GM18870 (cell line): ENCODE measurements around the gene DEGS2.

ENCODE experiments used
- ATAC-seq: cut with Tn5 transposase; IDR thresholded peaks from one replicate; pipeline ENCODE4 v1.9.1; 2021; ENCODE audit warnings: moderate library complexity; ENCODE audit not compliant: unreplicated experiment

Gene DEGS2

GRCh38 chr14:100149851-100150611, 9.4 kb downstream of the DEGS2 start:
- ATAC-seq: no peak

GRCh38 chr14:100148837-100149731, 10.4 kb downstream of the DEGS2 start:
- no peak for ATAC-seq

GRCh38 chr14:100147691-100148464, 11.6 kb downstream of the DEGS2 start:
- ATAC-seq: no peak

DNA sequence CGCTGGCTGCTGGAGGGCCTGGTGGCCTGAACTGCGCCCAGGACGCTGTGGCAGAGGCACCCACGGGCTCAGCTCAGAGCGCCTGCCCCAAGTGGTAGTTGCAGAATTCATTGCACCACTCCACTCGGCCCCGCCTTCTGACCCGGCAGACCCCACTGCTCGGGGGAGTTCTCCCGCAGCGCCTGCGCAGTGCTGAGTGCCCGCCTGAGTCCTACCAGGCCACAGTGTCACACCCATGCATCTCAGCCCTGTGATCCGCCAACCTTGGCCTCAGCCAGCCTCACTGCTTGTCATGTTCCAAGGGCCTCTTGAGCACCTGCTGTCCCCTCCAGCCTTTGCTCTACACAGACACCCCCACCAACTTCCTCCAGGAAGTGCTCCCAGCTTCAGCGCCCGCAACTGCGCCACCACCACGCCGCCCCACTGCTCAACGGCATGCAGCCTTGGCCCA, 12.2 kb downstream of the DEGS2 start:
- no peak for ATAC-seq

GRCh38 chr14:100146531-100147091, 12.8 kb downstream of the DEGS2 start:
- no peak for ATAC-seq

- ATAC-seq: no peak
These were observed 13.6 kb downstream of the DEGS2 start for GRCh38 chr14:100145682-100146464.

GRCh38 chr14:100144996-100145646, 14.3 kb downstream of the DEGS2 start:
- ATAC-seq: no peak

DNA sequence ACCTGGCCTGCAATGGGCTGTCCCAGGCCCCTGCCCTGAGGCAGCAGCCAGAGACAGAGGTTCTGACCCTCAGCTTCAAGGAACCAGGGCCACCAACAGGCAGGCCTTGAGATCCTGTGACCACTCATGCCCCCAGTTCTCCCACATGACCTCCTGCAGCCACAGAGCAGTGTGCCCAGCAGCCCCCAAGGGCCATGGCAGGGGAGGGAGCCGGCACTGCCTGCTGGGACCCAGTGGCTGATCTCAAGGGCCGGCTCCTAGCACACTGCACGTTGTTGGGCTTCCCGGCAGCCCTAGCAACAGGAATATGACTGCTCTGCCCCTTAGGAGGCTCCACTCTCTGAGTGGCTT, 14.8 kb downstream of the DEGS2 start:
- ATAC-seq: no peak

DNA sequence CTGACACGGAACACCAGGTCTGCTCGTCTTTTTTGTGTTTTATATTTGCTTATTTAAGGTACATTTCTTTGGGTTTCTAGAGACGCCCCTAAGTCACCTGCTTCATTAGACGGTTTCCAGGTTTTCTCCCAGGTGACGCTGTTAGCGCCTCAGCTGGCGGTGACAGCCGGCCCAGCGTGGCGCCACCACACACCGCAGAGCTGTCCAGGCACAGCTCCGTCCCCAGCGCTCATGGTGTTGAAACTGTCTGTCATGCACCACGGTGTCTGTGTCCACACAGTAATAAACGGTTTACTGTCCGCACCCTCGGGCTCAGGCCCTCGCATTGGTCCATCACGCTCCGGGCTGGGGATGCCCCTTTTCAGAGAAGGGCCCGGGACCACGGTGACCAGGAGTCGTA, 15.5 kb downstream of the DEGS2 start:
- no peak for ATAC-seq

GRCh38 chr14:100143523-100143922, 15.9 kb downstream of the DEGS2 start:
- no peak for ATAC-seq

DNA sequence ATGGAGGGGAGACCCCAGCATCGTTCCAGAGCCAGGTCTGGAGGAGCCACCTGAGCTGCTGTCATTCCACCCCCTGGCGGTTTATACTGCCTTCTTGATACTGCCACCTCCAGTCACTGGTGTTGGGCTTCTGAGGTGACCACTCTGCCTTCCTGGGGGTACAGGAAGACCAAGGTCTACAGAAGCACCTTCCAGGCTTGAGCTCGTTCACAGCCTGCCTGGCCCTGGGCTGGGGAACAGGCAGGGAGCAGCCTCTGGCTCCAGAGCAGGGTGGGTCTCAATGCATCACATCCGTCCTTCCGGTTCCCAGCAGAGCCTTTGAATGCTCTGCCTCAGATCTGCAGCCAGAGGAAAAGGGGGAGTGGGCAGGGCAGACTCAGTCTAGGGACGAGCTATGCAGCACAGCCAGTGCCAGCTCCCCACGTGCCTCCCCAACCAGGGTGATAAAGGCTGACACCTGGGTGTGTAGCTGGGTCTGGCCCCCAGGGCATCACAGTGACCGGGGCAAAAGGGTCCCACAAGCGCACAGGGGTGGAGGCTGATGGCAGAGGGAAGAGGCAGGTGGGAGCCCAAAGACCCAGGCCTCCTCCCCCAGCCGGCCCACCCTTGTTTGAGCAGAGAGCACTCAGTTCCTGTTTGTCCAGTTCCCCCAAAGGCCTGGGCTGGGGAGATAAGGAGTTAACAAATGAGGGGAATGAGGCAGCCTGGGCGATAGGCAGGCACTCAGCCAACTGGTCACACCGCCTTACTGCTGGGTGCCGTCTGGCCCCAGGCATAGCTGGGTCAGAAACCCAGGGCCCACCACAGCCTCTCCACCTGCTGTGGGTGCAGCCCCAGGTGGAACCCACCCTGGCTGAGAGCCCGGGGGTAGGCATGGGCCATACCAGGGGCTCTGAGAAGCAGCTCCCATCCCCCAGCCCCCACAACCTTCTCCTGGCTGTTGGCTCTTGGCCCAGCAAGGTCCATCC, 17.1 kb downstream of the DEGS2 start:
- ATAC-seq: no peak

- no peak for ATAC-seq
These were observed 18.3 kb downstream of the DEGS2 start for GRCh38 chr14:100141098-100141497.

DNA sequence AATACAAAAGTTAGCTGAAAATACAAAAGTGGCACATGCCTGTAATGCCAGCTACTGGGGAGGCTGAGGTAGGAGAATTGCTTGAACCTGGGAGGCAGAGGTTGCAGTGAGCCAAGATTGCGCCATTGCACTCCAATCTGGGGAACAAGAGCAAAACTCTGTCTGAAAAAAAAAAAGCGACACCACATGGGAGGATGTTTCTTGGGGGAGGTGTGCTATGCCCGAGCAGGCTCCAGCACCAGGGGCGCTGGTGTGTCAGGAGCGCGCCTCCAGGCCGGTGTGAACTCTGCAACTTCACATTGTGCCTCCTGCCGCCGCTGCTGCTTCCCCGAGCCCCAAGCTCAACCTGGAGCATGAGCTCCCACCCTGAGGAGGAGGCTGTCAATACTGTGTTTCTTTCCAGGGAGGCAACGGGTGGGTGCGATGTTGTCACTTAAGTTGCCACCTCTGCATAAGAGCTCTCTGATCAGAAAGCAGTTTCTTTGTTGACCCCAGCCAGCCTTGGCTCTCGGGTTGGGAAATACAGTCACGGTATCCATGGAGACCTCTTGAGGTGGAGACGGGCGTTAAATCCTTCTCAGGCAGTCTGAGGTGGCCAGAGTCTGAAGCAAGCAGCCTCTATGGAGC, 18.9 kb downstream of the DEGS2 start:
- ATAC-seq: no peak

- no peak for ATAC-seq
These were observed 20.5 kb downstream of the DEGS2 start for GRCh38 chr14:100138955-100139354.

- no peak for ATAC-seq
These were observed 21.2 kb downstream of the DEGS2 start for GRCh38 chr14:100138082-100138787.

- ATAC-seq: no peak
These were observed 22.3 kb downstream of the DEGS2 start for GRCh38 chr14:100137173-100137572.

GRCh38 chr14:100135784-100136183, 23.7 kb downstream of the DEGS2 start:
- no peak for ATAC-seq

DNA sequence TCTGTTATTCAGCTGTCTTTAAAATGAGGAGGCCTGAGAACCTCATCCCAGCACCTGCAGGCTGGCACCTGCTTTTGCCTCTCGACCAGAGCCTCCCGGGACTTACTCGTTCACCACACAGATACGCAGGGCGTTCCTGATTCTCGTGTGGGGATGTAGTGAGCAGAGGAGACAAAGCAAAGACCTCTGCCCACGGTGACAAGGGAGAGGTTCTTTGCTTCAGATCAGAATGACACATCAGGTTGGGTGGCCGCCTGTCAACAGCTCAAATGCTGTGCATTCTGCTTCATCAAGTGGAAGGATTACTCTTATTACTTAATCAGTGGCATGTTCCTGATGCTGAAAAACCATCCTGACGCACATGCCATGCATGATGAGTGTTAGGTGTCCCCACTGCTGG, 24.4 kb downstream of the DEGS2 start:
- no peak for ATAC-seq
